ENCODE measurements around the gene GMPS.
"Not testable (repeated sequence)": the region's sequence is repeated elsewhere in the genome, so short reads cannot be mapped to it uniquely, and the experiment has no call there.

Gene GMPS

GRCh38 chr3:155872904-155873646 lies 2.6 kb downstream of the GMPS start:
- DNase-seq: no peak

GRCh38 chr3:155876037-155876436 lies 5.6 kb downstream of the GMPS start:
- DNase-seq: peak; percentile 53

- peak; percentile 54 for DNase-seq
Observed at GRCh38 chr3:155876503-155876902, 6.1 kb downstream of the GMPS start.

GRCh38 chr3:155880286-155880685 lies 9.8 kb downstream of the GMPS start:
- DNase-seq: no peak

- no peak for DNase-seq
Observed at GRCh38 chr3:155884292-155884691, 13.8 kb downstream of the GMPS start.

- DNase-seq: no peak
Observed at GRCh38 chr3:155885292-155885691, 14.8 kb downstream of the GMPS start.

- DNase-seq: not testable (repeated sequence)
Observed at GRCh38 chr3:155886348-155886747, 15.9 kb downstream of the GMPS start.

GRCh38 chr3:155886915-155887314 lies 16.5 kb downstream of the GMPS start:
- DNase-seq: no peak

GRCh38 chr3:155889212-155889611 lies 18.8 kb downstream of the GMPS start:
- DNase-seq: no peak

GRCh38 chr3:155889952-155890351 lies 19.5 kb downstream of the GMPS start:
- DNase-seq: no peak

GRCh38 chr3:155890671-155891190 lies 20.3 kb downstream of the GMPS start:
- no peak for DNase-seq

GRCh38 chr3:155891321-155891720 lies 20.9 kb downstream of the GMPS start:
- no peak for DNase-seq

GRCh38 chr3:155895379-155895900 lies 25.0 kb downstream of the GMPS start:
- DNase-seq: peak; percentile 9

GRCh38 chr3:155906900-155907299 lies 36.5 kb downstream of the GMPS start:
- no peak for DNase-seq

GRCh38 chr3:155908086-155908485 lies 37.6 kb downstream of the GMPS start:
- DNase-seq: no peak

- no peak for DNase-seq
Observed at GRCh38 chr3:155908605-155909004, 38.2 kb downstream of the GMPS start.

- no peak for DNase-seq
Observed at GRCh38 chr3:155912090-155912489, 41.6 kb downstream of the GMPS start.

- DNase-seq: no peak
Observed at GRCh38 chr3:155912579-155913190, 42.2 kb downstream of the GMPS start.

- no peak for DNase-seq
Observed at GRCh38 chr3:155917781-155918180, 47.3 kb downstream of the GMPS start.

GRCh38 chr3:155919728-155920127 lies 49.3 kb downstream of the GMPS start:
- no peak for DNase-seq

- DNase-seq: no peak
Observed at GRCh38 chr3:155921486-155921885, 51.0 kb downstream of the GMPS start.

- DNase-seq: no peak
Observed at GRCh38 chr3:155934230-155934629, 63.8 kb downstream of the GMPS start.

GRCh38 chr3:155938409-155938808 lies 68.0 kb downstream of the GMPS start:
- no peak for DNase-seq

GRCh38 chr3:155941354-155941753 lies 70.9 kb downstream of the GMPS start:
- DNase-seq: no peak
